ENCODE data around the gene TRPM3.

The TRPM3 gene

DNA sequence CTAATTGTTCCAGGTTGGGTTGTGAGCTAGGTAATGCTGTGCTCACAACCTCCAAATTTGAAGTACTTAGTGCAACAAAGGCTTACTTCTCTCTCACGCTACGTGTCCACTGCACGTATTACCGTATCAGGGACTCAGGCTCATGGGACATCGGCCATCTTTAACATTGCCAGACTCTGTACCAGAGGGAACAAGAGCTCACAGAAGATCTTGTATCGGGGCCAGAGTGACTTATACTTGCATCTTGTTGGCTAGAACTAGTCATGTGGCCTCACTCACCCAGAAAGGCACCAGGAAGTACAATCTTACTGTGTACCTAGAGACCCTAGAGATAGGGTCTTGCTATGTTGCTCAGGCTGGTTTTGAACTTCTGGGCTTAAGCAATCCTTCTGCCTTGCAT, 625.9 kb downstream of the TRPM3 start:
- Histone ChIP-seq H3K9me3 (ENCODE audit: severe bottlenecking) (no peaks in the 10 kb centered on the region), H3K27me3 (ENCODE audit: insufficient read depth, poor library complexity, severe bottlenecking) (no peaks in the 10 kb centered on the region), H3K27ac (ENCODE audit: poor library complexity, severe bottlenecking) (no peak overlapping the region), H3K4me3 (ENCODE audit: severe bottlenecking) (no peak overlapping the region), H3K36me3 (ENCODE audit: low read depth) (no peaks in the 10 kb centered on the region), H3K4me1 (ENCODE audit: insufficient read depth, poor library complexity, severe bottlenecking) (no peaks in the 10 kb centered on the region)
- DNase-seq (ENCODE audit: low spot score) (no peak), ATAC-seq (ENCODE audit: low read depth) (no peak)
- TF ChIP-seq, protein P1, sequence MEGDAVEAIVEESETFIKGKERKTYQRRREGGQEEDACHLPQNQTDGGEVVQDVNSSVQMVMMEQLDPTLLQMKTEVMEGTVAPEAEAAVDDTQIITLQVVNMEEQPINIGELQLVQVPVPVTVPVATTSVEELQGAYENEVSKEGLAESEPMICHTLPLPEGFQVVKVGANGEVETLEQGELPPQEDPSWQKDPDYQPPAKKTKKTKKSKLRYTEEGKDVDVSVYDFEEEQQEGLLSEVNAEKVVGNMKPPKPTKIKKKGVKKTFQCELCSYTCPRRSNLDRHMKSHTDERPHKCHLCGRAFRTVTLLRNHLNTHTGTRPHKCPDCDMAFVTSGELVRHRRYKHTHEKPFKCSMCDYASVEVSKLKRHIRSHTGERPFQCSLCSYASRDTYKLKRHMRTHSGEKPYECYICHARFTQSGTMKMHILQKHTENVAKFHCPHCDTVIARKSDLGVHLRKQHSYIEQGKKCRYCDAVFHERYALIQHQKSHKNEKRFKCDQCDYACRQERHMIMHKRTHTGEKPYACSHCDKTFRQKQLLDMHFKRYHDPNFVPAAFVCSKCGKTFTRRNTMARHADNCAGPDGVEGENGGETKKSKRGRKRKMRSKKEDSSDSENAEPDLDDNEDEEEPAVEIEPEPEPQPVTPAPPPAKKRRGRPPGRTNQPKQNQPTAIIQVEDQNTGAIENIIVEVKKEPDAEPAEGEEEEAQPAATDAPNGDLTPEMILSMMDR (IDR thresholded peaks at IDR 0.05; ENCODE audit: poor library complexity, severe bottlenecking), result no peak

DNA sequence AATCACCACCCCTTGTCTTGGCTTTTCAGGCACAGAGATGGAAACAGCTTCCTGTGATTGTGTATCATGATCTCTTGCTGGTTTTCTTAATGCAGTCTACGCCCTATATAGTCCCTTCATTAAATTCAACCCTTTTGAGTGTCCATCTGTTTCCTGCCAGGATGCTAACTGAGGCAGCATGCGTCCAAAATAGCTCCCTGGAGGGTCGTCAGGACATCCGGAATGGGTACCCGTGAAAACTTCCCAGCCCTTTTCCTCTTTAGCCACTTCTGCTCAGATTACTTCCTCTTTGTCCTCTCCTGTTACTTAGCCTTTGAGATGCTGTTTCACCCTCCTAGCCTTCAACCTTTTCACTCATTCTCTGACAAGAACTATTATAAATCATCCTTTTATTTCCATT, 627.2 kb downstream of the TRPM3 start:
- TF ChIP-seq, protein P1 (IDR thresholded peaks at IDR 0.05; ENCODE audit: poor library complexity, severe bottlenecking), result no peak
- Histone ChIP-seq H3K36me3 (ENCODE audit: low read depth) (no peaks in the 10 kb centered on the region), H3K27me3 (ENCODE audit: insufficient read depth, poor library complexity, severe bottlenecking) (no peaks in the 10 kb centered on the region), H3K9me3 (ENCODE audit: severe bottlenecking) (no peaks in the 10 kb centered on the region), H3K4me1 (ENCODE audit: insufficient read depth, poor library complexity, severe bottlenecking) (no peaks in the 10 kb centered on the region), H3K4me3 (ENCODE audit: severe bottlenecking) (no peak overlapping the region), H3K27ac (ENCODE audit: poor library complexity, severe bottlenecking) (no peak overlapping the region)
- DNase-seq (ENCODE audit: low spot score), result no peak
- no peak for ATAC-seq (ENCODE audit: low read depth)

DNA sequence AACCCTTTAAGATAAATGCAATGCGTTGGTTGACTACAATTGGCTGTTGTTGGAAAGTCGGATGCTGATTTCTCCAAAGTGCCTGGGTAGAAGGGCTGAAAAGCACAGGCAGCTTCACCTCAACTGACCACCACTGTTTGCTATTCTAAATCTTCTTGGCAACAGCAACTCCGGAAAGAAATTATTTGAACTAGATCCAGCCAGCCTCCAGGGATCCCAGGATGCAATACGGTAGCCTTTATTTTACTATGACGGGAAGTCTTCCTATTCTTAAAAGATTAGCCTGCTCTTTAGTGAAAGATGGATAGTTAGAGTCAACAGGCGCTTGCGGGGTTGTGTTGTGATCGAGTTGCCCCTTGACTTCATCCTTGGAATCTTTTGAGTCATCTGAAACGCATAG, 628.4 kb downstream of the TRPM3 start:
- TF ChIP-seq, protein P1 (IDR thresholded peaks at IDR 0.05; ENCODE audit: poor library complexity, severe bottlenecking), result no peak
- peaks cover 10% of the 10 kb centered on the region for H3K4me1 ChIP-seq (ENCODE audit: insufficient read depth, poor library complexity, severe bottlenecking)
- DNase-seq (ENCODE audit: low spot score) (no peak), ATAC-seq (ENCODE audit: low read depth) (no peak)
- H3K9me3 ChIP-seq (ENCODE audit: severe bottlenecking), result no peaks in the 10 kb centered on the region
- no peak overlapping the region for H3K27ac ChIP-seq (ENCODE audit: poor library complexity, severe bottlenecking)
- no peaks in the 10 kb centered on the region for H3K27me3 ChIP-seq (ENCODE audit: insufficient read depth, poor library complexity, severe bottlenecking)
- no peaks in the 10 kb centered on the region for H3K36me3 ChIP-seq (ENCODE audit: low read depth)
- no peak overlapping the region for H3K4me3 ChIP-seq (ENCODE audit: severe bottlenecking)

DNA sequence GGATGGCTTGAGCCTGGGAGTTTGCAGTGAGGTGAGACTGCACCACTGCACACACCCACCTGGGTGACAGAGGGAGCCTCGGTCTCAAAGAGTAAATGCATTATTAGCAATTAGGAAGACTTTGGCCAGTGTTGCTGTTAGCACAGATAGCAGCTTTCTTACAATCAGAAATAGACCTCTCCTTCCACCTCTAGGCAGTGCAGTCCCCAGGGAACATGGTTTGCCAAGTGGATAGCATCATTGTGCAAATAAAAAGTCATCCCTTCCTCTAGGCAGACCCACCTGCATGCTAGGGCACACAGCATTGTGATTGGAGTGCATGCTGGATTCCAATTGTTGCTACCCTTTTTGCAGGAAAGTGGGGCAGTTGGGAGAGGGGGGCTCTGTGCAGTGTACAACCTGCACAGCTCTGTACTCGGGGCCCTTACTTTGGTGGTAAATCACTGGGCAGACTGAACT, 629.1 kb downstream of the TRPM3 start:
- DNase-seq (ENCODE audit: low spot score), result no peak
- Histone ChIP-seq H3K36me3 (ENCODE audit: low read depth) (no peaks in the 10 kb centered on the region), H3K9me3 (ENCODE audit: severe bottlenecking) (no peaks in the 10 kb centered on the region), H3K4me1 (ENCODE audit: insufficient read depth, poor library complexity, severe bottlenecking) (peaks cover 10% of the 10 kb centered on the region), H3K4me3 (ENCODE audit: severe bottlenecking) (no peak overlapping the region), H3K27me3 (ENCODE audit: insufficient read depth, poor library complexity, severe bottlenecking) (no peaks in the 10 kb centered on the region), H3K27ac (ENCODE audit: poor library complexity, severe bottlenecking) (no peak overlapping the region)
- TF ChIP-seq, protein P1 (IDR thresholded peaks at IDR 0.05; ENCODE audit: poor library complexity, severe bottlenecking), result no peak
- ATAC-seq (ENCODE audit: low read depth), result 0 out of 3 replicates have a peak, but pooled peaks have one; percentile 31

DNA sequence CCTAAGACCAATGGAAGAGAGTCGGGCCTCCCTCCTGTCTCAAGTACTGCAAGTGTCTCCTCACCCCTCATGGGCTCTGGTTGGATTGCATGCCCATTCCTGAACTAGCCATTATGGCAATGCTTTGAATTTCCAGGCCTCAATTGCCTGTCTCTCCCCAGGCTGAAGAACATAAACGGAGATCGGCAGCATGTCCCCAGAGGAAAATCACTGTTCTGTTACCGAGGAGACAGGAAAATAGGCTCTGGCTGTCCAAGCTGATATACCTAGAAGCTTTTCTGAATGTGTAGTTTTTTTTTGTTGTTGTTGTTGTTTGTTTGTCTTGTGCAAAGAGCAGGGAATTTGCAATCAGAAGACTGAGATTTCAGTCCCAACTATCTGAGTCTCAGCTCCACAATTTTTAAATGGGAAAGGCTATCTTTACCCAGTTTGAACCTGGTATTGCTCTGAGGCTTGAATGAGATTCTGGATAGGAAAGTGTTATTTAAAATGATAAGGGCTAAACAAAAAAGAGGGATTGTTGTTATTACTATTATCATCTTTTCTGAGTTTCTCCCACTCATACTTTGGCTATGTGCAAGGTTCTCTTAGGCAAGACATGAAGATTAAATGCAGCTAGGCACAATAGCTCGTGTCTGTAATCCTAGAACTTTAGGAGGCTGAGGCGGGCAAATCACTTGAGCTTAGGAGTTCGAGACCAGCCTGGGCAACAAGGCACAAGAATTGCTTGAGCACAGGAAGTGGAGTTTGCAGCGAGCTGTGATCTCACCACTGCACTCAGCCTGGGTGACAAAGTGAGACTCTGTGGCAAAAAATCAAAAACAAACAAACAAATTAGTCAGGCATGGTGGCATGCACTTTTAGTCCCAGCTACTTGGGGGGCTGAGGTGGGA, 629.7 kb downstream of the TRPM3 start:
- DNase-seq (ENCODE audit: low spot score) (no peak), ATAC-seq (ENCODE audit: low read depth) (no peak)
- Histone ChIP-seq H3K9me3 (ENCODE audit: severe bottlenecking) (no peaks in the 10 kb centered on the region), H3K27ac (ENCODE audit: poor library complexity, severe bottlenecking) (no peak overlapping the region), H3K4me3 (ENCODE audit: severe bottlenecking) (no peak overlapping the region), H3K36me3 (ENCODE audit: low read depth) (no peaks in the 10 kb centered on the region), H3K27me3 (ENCODE audit: insufficient read depth, poor library complexity, severe bottlenecking) (no peaks in the 10 kb centered on the region), H3K4me1 (ENCODE audit: insufficient read depth, poor library complexity, severe bottlenecking) (peaks cover 10% of the 10 kb centered on the region)
- TF ChIP-seq, protein P1 (IDR thresholded peaks at IDR 0.05; ENCODE audit: poor library complexity, severe bottlenecking), result no peak

All from RWPE2 (cell line).